Breast epithelium (tissue), 4 donors: ENCODE data around the gene AK5. TPM values are rescaled to one million over a fixed set of nuclear protein-coding genes. Genes with fewer than 3 reads are reported as not detected.

Experiments used
- DNase-seq, 2 donors: peaks; one replicate each; pipeline ENCODE4 v3.0.0-alpha.2; 2019; ENCODE audit warnings: low spot score in 2 of 2
- H3K27ac ChIP-seq, 2 donors: fragments of 200-600 bp; sonication (generic) in 1 of 2; one replicate each; pipeline ENCODE4 v1.5.1; 2016 to 2019; ENCODE audit warnings: mild to moderate bottlenecking in 1 of 2
- H3K27me3 ChIP-seq, 2 donors: fragments of 200-600 bp; sonication (generic) in 1 of 2; one replicate each; pipeline versions ENCODE4 v1.5.1 to v1.6.0; 2017 to 2019; ENCODE audit warnings: control low read depth in 1 of 2, mild to moderate bottlenecking in 1 of 2
- H3K36me3 ChIP-seq: fragments of 200-600 bp; one replicate; pipeline ENCODE4 v1.5.1; 2019
- H3K4me1 ChIP-seq, 2 donors: fragments of 200-600 bp; sonication (generic); one replicate each; pipeline ENCODE4 v1.5.1; 2016 to 2019; ENCODE audit warnings: control low read depth in 1 of 2
- H3K4me3 ChIP-seq, 3 donors: fragments of 200-600 bp; sonication (generic); 1 replicate in 2 of 3; 2 replicates in 1 of 3; pipeline ENCODE4 v1.5.1; 2016 to 2019; ENCODE audit warnings: mild to moderate bottlenecking in 3 of 3, moderate library complexity in 2 of 3
- H3K9me3 ChIP-seq, 2 donors: fragments of 200-600 bp; sonication (generic) in 1 of 2; one replicate each; pipeline ENCODE4 v1.5.1; 2016 to 2019; ENCODE audit warnings: control low read depth in 1 of 2
- POLR2A ChIP-seq: fragments of 450-650 bp; IDR thresholded peaks from one replicate; pipeline ENCODE4 v1.6.1; 2016; ENCODE audit warnings: antibody characterized with exemption, mild to moderate bottlenecking, moderate library complexity
- POLR2AphosphoS5 ChIP-seq, 3 donors: sonication (generic); formaldehyde crosslinking; IDR thresholded peaks; one replicate each; pipeline ENCODE4 v1.6.1; 2017; ENCODE audit warnings: antibody characterized with exemption in 3 of 3
- intact Hi-C: fragments of 100-400 bp; cut with DNase I; formaldehyde crosslinking; loops from one replicate; pipeline ENCODE4 v1.15.1; 2023; ENCODE audit warnings: low total_unique reads
- total RNA-seq, 3 donors: library from RNA; depleted of rRNA; stranded (reverse); fragments of >200 nt; gene quantifications; one replicate each; pipeline ENCODE4 v1.1.0, GENCODE V29; 2016
- TF ChIP-seq, protein P1 (sequence below), 3 donors: fragments of 450-650 bp; IDR thresholded peaks; one replicate each; pipeline ENCODE4 v1.5.1; 2016 to 2017; ENCODE audit warnings: antibody characterized with exemption in 3 of 3, mild to moderate bottlenecking in 3 of 3, moderate library complexity in 3 of 3

The AK5 gene
- total RNA-seq, 3 donors from 2014 or later: under 0.01 to 111 (median 30.8) TPM

DNA sequence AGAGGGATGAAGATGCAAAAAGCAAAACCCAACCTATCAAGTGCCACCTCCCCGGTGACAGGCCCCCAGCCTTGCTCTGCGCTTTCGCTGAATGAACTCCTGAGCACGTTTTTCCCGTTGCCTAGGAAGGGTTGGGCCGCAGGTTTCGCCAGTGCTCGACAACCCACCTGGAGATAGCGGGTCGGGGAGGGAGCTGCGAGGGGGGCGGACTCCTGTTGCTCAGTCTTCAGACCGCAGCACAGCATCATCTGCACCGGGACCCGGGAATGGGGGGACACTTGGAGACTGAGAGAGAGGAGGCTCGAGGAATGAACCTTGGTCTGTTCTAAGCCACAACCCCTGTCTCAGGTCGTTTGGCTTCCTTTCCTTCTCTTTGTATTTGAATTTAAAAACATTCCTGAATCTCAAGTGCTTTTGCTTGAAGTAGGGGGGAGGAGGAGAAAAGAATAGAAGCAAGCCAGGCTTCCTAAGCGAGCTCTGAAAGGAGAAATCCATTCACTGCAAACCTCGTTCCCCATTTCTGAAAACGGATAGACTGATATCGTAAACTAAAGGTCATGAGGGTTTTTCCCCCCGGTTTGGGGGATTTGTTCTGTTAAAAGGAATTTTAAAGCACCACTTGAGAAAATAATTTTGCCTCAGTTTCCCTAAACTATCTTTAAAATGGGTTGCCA is 1.2 kb downstream of the AK5 start:
- no peak for DNase-seq
- TF ChIP-seq POLR2A (no peak), POLR2AphosphoS5 (IDR thresholded peaks at IDR 0.05) (no peak)
- TF ChIP-seq, protein P1, sequence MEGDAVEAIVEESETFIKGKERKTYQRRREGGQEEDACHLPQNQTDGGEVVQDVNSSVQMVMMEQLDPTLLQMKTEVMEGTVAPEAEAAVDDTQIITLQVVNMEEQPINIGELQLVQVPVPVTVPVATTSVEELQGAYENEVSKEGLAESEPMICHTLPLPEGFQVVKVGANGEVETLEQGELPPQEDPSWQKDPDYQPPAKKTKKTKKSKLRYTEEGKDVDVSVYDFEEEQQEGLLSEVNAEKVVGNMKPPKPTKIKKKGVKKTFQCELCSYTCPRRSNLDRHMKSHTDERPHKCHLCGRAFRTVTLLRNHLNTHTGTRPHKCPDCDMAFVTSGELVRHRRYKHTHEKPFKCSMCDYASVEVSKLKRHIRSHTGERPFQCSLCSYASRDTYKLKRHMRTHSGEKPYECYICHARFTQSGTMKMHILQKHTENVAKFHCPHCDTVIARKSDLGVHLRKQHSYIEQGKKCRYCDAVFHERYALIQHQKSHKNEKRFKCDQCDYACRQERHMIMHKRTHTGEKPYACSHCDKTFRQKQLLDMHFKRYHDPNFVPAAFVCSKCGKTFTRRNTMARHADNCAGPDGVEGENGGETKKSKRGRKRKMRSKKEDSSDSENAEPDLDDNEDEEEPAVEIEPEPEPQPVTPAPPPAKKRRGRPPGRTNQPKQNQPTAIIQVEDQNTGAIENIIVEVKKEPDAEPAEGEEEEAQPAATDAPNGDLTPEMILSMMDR (IDR thresholded peaks at IDR 0.05): no peak
- Histone ChIP-seq H3K9me3 (no peaks in the 10 kb centered on the region), H3K36me3 (no peaks in the 10 kb centered on the region), H3K27ac (peak overlapping the region; percentile 22 to 56), H3K4me1 (no peaks in the 10 kb centered on the region), H3K27me3 (no peaks in the 10 kb centered on the region), H3K4me3 (peak overlapping the region; percentile 48 to 88 (median 72))
- intact Hi-C loops: no loop called here

DNA sequence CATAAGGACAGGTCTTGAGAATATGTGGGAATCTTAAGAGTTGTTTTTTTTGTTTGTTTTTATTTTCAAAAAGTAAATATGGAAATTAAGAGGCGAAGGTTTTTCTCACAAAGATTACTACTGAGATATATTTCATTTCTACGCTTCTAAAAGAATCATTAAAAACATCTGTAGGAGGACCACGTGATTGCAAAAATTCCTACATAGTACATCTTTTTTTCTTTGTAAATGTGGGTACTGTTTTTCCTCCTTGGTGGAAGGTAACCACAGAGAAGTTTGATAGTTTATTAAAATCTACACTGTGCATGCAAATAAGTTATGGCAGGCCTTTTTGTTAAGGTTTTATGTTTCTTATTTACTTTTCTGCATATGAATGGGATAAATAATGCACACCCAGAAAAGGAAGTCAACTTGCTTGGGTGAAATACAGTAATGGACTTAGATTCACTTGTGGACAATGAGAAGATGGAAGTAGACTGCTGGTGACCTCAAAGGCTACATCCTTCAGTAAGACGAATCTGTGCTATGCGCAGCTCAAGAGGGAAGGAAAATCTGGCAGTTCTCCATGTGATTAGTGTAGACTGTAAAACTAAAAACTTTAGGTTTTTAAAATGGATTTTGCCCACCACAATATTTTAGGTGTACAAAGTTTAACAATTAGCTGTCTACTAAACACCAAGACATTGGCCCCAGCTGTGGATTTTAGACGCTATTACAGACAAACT is 2.0 kb downstream of the AK5 start:
- Histone ChIP-seq H3K4me3 (peak overlapping the region in 1 of 3 donors; percentile 88), H3K27me3 (no peaks in the 10 kb centered on the region), H3K4me1 (no peaks in the 10 kb centered on the region), H3K9me3 (no peaks in the 10 kb centered on the region), H3K36me3 (no peaks in the 10 kb centered on the region), H3K27ac (no peak overlapping the region)
- DNase-seq: no peak
- TF ChIP-seq POLR2A: no peak
- no peak for TF ChIP-seq POLR2AphosphoS5 (IDR thresholded peaks at IDR 0.05)
- TF ChIP-seq, protein P1 (IDR thresholded peaks at IDR 0.05): no peak
- intact Hi-C loops: no loop called here

DNA sequence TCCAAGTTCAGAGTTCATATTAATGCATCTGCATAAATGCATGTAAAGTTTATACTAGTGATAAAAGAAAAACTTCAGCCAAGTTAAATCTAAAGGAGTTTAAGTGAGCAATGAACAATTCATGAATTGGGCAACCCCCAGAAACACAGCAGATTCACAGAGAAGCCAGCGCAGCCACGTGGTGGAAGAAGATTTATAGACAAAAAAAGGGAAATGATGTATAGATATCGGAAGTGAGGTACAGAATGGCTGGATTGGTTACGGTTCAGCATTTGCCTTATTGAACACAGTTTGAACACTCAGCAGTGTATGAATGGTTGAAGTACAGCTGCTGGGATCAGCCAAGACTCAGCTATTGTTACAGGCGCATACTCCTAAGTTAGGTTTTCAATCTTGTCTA is 5.7 kb downstream of the AK5 start:
- intact Hi-C loops: no loop called here
- Histone ChIP-seq H3K27ac (no peak overlapping the region), H3K4me3 (no peak overlapping the region), H3K4me1 (no peaks in the 10 kb centered on the region), H3K36me3 (no peaks in the 10 kb centered on the region), H3K9me3 (no peaks in the 10 kb centered on the region), H3K27me3 (no peaks in the 10 kb centered on the region)
- TF ChIP-seq, protein P1 (IDR thresholded peaks at IDR 0.05): no peak
- TF ChIP-seq POLR2AphosphoS5 (IDR thresholded peaks at IDR 0.05) (no peak), POLR2A (no peak)
- DNase-seq: no peak

DNA sequence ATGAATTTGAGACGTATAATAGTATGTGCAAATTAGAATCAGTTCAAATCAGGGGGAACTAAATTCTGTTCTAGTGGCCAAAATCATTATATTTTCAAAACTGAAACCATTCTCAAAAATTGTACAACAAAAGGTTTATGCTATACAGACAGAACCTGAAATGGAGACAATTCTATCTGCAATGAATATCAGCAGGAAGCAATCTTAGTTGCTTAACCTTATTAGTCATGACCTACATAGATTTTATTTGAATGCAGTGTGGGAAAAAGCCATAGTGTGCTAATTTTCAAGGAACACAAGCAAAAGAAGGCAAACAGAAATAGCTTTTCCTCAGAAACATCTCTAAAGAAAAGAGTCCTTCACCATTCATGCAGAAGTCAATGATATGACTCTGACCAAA is 6.5 kb downstream of the AK5 start:
- H3K27ac ChIP-seq: no peak overlapping the region
- DNase-seq: no peak
- no peaks in the 10 kb centered on the region for H3K9me3 ChIP-seq
- intact Hi-C loops: no loop called here
- H3K4me3 ChIP-seq: no peak overlapping the region
- H3K4me1 ChIP-seq: no peaks in the 10 kb centered on the region
- TF ChIP-seq POLR2AphosphoS5 (IDR thresholded peaks at IDR 0.05) (no peak), POLR2A (no peak)
- TF ChIP-seq, protein P1 (IDR thresholded peaks at IDR 0.05): no peak
- H3K27me3 ChIP-seq: no peaks in the 10 kb centered on the region
- no peaks in the 10 kb centered on the region for H3K36me3 ChIP-seq

DNA sequence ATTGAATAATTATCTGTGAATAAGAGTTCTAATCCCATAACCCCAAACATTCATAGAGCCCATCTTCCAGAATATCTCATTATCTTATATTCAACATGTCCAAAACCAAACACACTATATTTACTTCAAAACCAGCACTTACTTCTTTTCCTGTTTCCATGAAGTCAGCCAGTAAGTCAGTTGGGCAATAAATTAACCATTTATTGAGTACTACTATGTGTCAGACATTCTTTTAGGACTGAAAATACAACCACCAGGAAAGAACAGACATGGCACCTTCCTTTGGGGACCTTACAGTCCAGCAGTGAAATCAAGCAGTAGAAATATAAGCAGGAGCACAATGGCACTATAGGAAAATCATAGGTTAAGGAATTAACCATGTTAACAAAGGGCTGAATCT is 8.8 kb downstream of the AK5 start:
- intact Hi-C loops: loop anchor here (5.0 kb wide), 1 partner anchor 598 kb away; no protein-coding TSS in a partner anchor
- Histone ChIP-seq H3K36me3 (no peaks in the 10 kb centered on the region), H3K4me1 (no peaks in the 10 kb centered on the region), H3K27me3 (no peaks in the 10 kb centered on the region), H3K9me3 (no peaks in the 10 kb centered on the region), H3K27ac (no peak overlapping the region), H3K4me3 (no peak overlapping the region)
- DNase-seq: no peak
- TF ChIP-seq, protein P1 (IDR thresholded peaks at IDR 0.05): no peak
